GM13976 (cell line): ENCODE results near the gene SPATA33.
A peak's percentile ranks its signal among the peaks of the same experiment; 100 is the strongest.
"Not testable (repeated sequence)": the region's sequence is repeated elsewhere in the genome, so short reads cannot be mapped to it uniquely, and the experiment has no call there.

Experiments used
- DNase-seq: peaks from one replicate; pipeline ENCODE4 v3.0.0; 2012; ENCODE audit warnings: low spot score
- CTCF ChIP-seq: IDR thresholded peaks from 2 replicates; pipeline ENCODE4 v1.5.1; 2012; ENCODE audit warnings: borderline replicate concordance, mild to moderate bottlenecking; ENCODE audit not compliant: insufficient read depth; ENCODE audit errors: extremely low read depth, missing control alignments, control extremely low read depth
- in situ Hi-C: fragments of 300-500 bp; cut with MboI; formaldehyde crosslinking; loops from one replicate; pipeline ENCODE4 v1.12.0; 2022; ENCODE audit warnings: low sequenced_read_pairs, mixed read lengths, inconsistent platforms; ENCODE audit not compliant: unreplicated experiment

SPATA33 gene

DNA sequence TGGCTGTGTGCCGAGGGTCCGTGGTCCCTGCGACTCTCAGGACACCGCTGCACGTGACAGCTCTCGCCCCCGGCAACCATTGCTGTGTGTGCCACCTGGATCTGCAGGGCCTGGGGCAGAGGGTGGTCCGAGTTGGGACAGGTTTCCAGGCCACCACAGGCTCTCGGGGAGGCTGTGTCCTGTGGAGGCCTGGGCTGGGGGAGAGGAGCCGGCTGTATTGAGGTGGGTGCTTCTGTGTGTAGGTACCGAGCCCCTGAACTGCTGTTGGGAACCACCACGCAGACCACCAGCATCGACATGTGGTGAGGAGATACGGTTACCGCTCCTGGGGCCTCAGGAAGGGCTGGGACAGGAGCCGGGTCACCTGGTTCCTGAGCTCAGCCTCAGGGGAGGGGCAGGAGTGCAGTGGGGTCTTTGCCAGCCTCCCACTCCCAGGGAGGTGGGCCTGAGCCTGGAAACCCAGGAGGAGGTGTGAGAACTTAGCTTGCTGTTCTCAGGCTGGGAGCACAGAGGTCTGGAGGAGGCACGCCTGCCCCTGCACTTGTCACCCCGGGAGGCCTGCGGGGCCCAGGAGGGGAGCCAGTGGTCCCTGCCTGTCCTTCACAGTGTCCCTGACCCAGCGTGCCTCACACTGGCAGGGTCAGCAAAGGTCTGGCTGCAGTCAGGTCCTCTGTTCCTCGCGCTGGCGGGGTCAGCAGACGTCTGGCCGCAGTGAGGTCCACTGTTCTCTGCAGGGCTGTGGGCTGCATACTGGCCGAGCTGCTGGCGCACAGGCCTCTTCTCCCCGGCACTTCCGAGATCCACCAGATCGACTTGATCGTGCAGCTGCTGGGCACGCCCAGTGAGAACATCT, 36.5 kb downstream of the SPATA33 start:
- TF ChIP-seq CTCF, result no peak
- no peak for DNase-seq
- in situ Hi-C loops, result no loop called here

GRCh38 chr16:89694784-89695085, 37.1 kb downstream of the SPATA33 start:
- DNase-seq, in situ Hi-C loops: not testable (repeated sequence)

GRCh38 chr16:89695086-89695874, 37.6 kb downstream of the SPATA33 start:
- no peak for TF ChIP-seq CTCF
- no peak for DNase-seq
- in situ Hi-C loops, result no loop called here

DNA sequence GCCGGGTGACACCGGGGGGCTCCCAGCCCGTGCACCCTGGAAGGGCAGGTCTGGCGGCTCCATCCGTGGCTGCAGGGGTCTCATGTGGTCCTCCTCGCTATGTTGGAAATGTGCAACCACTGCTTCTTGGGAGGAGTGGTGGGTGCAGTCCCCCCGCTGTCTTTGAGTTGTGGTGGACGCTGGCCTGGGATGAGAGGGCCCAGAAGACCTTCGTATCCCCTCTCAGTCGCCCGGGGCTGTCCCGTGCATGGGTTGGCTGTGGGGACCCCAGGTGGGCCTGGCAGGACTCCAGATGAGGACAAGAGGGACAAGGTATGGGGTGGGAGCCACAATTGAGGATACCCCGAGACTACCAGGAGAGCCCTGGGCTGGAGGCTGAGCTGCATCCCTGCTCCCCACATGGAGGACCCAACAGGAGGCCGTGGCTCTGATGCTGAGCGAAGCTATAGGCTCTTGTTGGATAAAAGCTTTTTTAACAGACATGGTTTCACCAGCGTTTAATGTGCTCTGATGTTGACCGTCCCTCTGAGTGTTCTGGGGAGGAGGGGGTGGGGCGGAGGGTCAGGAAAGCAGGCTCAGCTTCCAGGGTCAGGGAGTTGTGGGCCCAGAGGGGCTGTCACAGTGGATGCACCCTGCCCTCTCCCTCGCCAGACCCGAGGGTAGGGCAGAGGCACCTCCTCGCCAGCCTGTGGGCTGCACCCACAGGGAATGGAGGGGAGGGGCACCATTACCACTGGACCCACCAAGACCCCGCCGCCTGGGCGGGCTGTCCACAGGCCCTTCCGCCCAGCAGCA, 38.4 kb downstream of the SPATA33 start:
- DNase-seq, result no peak
- no peak for TF ChIP-seq CTCF
- in situ Hi-C loops, result no loop called here

DNA sequence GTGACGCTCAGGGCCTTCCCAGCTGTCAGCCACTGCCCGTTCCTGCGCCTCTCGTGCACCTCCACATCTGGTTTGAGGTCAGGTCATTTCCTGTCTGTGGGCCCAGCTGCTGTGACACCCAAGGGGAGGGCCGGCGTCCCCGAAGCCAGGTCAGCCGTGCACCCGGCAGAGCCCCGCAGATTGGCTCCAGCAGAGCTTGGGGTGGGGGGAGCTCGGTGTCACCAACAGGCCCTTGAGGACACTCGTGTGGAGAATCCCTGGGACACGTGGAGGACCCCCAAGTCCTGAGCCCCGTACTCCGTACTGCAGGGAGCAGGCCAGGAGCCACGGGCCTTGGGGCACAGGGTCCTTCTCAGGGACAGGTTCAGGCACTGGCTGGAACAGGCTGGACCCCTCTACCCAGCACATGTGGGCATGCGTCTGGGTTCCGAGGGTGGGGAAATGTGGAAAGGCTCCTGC, 39.1 kb downstream of the SPATA33 start:
- no peak for TF ChIP-seq CTCF
- in situ Hi-C loops, result no loop called here
- DNase-seq, result peak; percentile 75

GRCh38 chr16:89697161-89697615, 39.6 kb downstream of the SPATA33 start:
- in situ Hi-C loops, result no loop called here
- TF ChIP-seq CTCF, result no peak
- DNase-seq, result no peak
